Left forelimb (tissue), 1 donor: ENCODE data around the gene CHSY1.
"Not testable (repeated sequence)": the region's sequence is repeated elsewhere in the genome, so short reads cannot be mapped to it uniquely, and the experiment has no call there.

Experiments used
- DNase-seq: peaks from one replicate; pipeline ENCODE4 v3.0.0-alpha.2; 2018; ENCODE audit warnings: low spot score

Gene CHSY1

GRCh38 chr15:101135532-101136166, 116.2 kb downstream of the CHSY1 start:
- DNase-seq = no peak

GRCh38 chr15:101134780-101135179, 117.1 kb downstream of the CHSY1 start:
- DNase-seq = no peak

GRCh38 chr15:101133751-101134261, 118.0 kb downstream of the CHSY1 start:
- DNase-seq = no peak

- DNase-seq = no peak
Observed at GRCh38 chr15:101133181-101133460, 118.7 kb downstream of the CHSY1 start.

GRCh38 chr15:101132390-101133180, 119.3 kb downstream of the CHSY1 start:
- DNase-seq = no peak

- no peak for DNase-seq
Observed at GRCh38 chr15:101131489-101132389, 120.1 kb downstream of the CHSY1 start.

GRCh38 chr15:101129851-101130380, 121.9 kb downstream of the CHSY1 start:
- no peak for DNase-seq

- DNase-seq = no peak
Observed at GRCh38 chr15:101128221-101129015, 123.4 kb downstream of the CHSY1 start.

GRCh38 chr15:101127506-101128076, 124.3 kb downstream of the CHSY1 start:
- peak; percentile 92 for DNase-seq

- DNase-seq = no peak
Observed at GRCh38 chr15:101126618-101127505, 125.0 kb downstream of the CHSY1 start.

- DNase-seq = not testable (repeated sequence)
Observed at GRCh38 chr15:101125881-101126428, 125.9 kb downstream of the CHSY1 start.
